Stimulated activated CD4-positive, alpha-beta T cell treated with anti-CD3 and anti-CD28 coated beads, Interleukin-1b, Interleukin-23, amount 100 ng/mL, for 4 hours (primary cell): ENCODE data around the gene CLDN20.
"Not testable (repeated sequence)": the region's sequence is repeated elsewhere in the genome, so short reads cannot be mapped to it uniquely, and the experiment has no call there.

Source experiments
- DNase-seq, 2 donors: peaks; one replicate each; pipeline ENCODE4 v3.0.0-alpha.2; 2020; ENCODE audit warnings: low read depth in 2 of 2

CLDN20 gene

GRCh38 chr6:155311583-155311982 is 47.8 kb downstream of the CLDN20 start:
- no peak for DNase-seq

- DNase-seq: not testable (repeated sequence)
Measured at GRCh38 chr6:155312950-155313349, 49.1 kb downstream of the CLDN20 start.

- DNase-seq: no peak
Measured at GRCh38 chr6:155313602-155314091, 49.8 kb downstream of the CLDN20 start.

GRCh38 chr6:155314092-155314772 is 50.4 kb downstream of the CLDN20 start, which contains the start of gene TFB1M:
TFB1M (minus strand) TSS chr6:155314484; CDS start chr6:155314428, 56 bp downstream.
- peak; percentile 94 to 96 for DNase-seq

GRCh38 chr6:155314773-155315515 is 51.1 kb downstream of the CLDN20 start:
- DNase-seq: peak; percentile 18 to 21

GRCh38 chr6:155315516-155315871 is 51.7 kb downstream of the CLDN20 start:
- no peak for DNase-seq

- no peak for DNase-seq
Measured at GRCh38 chr6:155316419-155316818, 52.6 kb downstream of the CLDN20 start.

GRCh38 chr6:155317186-155317585 is 53.4 kb downstream of the CLDN20 start:
- no peak for DNase-seq

GRCh38 chr6:155319902-155320301 is 56.1 kb downstream of the CLDN20 start:
- DNase-seq: no peak

- no peak for DNase-seq
Measured at GRCh38 chr6:155324172-155324571, 60.4 kb downstream of the CLDN20 start.

- DNase-seq: no peak
Measured at GRCh38 chr6:155324993-155325392, 61.2 kb downstream of the CLDN20 start.

- no peak for DNase-seq
Measured at GRCh38 chr6:155325700-155326516, 62.1 kb downstream of the CLDN20 start.
